GM20000 (cell line): ENCODE data around the gene PROSER3.

ENCODE experiments used
- DNase-seq: peaks from one replicate; pipeline ENCODE4 v3.0.0; 2012; ENCODE audit warnings: low spot score
- TF ChIP-seq, protein P1 (sequence below): IDR thresholded peaks from 2 replicates; pipeline ENCODE4 v1.5.1; 2012; ENCODE audit warnings: mild to moderate bottlenecking, control low read depth; ENCODE audit errors: extremely low read depth, missing control alignments

The PROSER3 gene

DNA sequence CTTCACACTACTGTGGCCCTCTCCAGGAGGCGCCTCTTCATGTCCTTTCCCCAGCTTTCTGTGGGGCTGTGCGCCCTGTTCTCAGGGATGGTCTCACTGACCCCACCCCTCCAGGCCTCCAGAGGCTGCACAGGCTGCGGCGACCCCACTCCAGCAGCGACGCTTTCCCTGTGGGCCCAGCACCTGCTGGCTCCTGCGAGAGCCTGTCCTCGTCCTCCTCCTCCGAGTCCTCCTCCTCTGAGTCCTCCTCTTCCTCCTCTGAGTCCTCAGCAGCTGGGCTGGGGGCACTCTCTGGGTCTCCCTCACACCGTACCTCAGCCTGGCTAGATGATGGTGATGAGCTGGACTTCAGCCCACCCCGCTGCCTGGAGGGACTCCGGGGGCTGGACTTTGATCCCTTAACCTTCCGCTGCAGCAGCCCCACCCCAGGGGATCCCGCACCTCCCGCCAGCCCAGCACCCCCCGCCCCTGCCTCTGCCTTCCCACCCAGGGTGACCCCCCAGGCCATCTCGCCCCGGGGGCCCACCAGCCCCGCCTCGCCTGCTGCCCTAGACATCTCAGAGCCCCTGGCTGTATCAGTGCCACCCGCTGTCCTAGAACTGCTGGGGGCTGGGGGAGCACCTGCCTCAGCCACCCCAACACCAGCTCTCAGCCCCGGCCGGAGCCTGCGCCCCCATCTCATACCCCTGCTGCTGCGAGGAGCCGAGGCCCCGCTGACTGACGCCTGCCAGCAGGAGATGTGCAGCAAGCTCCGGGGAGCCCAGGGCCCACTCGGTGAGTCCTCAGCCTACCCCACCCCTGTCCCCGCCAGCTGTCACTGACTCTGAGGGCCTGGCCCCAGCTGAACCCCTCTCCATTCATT lies 28.6 kb downstream of the PROSER3 start:
- no peak for DNase-seq
- TF ChIP-seq, protein P1, sequence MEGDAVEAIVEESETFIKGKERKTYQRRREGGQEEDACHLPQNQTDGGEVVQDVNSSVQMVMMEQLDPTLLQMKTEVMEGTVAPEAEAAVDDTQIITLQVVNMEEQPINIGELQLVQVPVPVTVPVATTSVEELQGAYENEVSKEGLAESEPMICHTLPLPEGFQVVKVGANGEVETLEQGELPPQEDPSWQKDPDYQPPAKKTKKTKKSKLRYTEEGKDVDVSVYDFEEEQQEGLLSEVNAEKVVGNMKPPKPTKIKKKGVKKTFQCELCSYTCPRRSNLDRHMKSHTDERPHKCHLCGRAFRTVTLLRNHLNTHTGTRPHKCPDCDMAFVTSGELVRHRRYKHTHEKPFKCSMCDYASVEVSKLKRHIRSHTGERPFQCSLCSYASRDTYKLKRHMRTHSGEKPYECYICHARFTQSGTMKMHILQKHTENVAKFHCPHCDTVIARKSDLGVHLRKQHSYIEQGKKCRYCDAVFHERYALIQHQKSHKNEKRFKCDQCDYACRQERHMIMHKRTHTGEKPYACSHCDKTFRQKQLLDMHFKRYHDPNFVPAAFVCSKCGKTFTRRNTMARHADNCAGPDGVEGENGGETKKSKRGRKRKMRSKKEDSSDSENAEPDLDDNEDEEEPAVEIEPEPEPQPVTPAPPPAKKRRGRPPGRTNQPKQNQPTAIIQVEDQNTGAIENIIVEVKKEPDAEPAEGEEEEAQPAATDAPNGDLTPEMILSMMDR = no peak

DNA sequence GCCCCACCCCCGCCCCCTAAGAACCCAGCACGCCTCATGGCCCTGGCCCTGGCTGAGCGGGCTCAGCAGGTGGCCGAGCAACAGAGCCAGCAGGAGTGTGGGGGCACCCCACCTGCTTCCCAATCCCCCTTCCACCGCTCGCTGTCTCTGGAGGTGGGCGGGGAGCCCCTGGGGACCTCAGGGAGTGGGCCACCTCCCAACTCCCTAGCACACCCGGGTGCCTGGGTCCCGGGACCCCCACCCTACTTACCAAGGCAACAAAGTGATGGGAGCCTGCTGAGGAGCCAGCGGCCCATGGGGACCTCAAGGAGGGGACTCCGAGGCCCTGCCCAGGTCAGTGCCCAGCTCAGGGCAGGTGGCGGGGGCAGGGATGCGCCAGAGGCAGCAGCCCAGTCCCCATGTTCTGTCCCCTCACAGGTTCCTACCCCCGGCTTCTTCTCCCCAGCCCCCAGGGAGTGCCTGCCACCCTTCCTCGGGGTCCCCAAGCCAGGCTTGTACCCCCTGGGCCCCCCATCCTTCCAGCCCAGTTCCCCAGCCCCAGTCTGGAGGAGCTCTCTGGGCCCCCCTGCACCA lies 29.3 kb downstream of the PROSER3 start:
- TF ChIP-seq, protein P1 = no peak
- DNase-seq = no peak

DNA sequence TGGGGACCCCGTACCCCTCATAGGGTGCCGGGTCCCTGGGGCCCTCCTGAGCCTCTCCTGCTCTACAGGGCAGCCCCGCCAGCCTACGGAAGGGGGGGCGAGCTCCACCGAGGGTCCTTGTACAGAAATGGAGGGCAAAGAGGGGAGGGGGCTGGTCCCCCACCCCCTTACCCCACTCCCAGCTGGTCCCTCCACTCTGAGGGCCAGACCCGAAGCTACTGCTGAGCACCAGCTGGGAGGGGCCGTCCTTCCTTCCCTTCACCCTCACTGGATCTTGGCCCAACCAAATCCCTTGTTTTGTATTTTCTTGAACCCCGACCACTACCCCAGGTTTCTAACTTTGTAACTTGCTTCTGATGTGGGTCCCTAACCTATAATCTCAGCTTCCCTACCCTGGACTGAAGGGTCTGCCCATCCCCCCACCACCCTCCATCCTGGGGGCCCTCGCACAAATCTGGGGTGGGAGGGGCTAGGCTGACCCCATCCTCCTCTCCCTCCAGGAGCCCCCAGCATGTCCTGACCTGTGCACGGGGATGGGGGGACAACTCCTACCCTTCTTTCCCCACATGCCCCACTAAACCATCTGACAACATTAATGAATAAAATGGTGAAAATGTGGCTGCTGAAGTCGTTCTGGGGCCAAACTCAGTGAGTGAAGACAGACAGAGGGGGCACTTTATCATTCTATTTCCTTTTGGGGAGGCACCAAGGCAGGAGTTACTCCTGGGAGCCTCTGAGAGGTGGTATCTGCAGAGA lies 30.4 kb downstream of the PROSER3 start:
- TF ChIP-seq, protein P1 = no peak
- DNase-seq = no peak

DNA sequence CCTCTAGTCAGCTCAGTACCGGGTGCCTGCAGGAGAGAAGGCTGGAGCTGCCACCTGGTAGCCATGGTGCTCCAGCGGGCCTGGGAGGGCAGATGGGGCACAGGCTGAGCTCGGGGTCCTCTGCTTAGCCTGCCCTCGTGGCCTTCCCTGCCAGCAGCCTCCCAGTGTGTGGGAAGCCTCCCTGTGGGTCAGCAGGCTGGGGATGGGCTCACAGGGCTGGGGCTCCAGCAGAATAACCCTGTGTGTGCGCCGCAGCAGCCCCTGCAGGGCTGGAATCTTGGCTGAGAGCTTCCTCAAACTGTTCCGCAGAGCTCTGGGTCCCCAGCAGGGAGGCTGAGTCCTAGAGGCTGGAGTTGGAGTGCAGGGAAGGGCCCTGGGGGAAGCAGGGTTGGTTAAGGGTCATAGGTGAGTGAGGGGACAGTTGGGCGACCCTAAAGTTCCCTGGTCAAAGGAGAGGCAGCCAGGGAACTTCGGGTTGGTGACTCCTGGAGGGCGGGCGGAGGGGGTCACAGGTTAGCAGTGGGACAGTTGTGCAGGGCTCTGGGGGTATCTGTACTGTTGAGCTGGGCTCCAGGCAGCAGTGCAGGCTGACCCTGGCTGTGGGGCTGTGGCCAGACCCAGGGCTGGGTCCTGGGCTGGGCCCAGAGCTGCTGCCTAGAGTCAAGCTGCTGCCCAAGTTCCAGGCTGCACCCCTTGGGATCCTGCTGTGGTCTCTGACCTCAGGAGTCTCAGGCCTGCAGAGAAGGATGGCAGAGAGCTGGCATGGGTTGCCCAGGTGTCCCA lies 31.4 kb downstream of the PROSER3 start:
- DNase-seq = no peak

DNA sequence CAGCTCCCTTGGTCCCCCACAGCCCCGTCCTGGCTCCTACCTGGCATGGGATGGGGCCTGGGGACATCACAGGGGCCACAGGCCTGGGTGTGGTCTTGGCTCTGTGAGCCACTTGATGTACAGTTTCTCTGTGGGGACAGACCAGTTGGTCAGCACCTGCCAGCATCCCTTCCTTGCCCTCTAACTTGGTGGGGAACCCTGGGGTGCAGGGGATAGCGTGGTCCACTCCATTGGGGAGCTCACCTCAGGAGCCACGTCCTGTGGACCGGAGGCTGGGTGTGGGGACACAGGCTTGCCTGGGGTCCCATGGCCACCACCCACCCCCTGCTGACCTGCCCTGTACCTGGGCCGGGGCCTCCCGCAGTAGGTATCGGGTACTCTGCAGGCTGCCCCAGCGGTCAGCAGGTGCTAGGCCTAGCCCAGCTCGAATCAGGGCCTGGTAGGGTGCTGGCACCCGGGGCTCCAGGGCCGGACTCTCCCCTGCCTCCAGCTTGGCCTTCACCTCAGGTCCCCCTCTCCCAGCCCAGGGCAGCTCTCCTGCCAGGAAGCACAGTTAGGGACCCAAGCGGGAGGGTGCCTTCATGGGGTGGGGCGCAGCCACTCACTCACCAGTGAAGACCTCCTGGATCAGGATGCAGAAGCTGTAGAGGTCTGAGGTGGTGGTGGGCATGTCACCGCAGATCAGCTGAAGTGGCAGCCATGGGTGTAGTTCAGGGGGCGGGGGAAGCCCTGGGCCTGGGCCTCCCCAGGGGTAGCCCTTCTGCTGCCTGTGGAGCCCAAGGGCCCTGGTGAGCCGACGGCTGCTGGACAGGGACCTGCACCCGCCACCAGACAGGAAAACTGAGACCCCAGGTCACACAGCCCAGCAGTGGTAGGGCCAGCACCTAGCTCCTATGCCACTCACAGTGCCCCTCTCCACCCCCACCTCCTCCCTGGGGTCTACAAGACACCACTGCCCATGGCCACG lies 32.3 kb downstream of the PROSER3 start:
- DNase-seq = no peak
- TF ChIP-seq, protein P1 = no peak

More for the DNA sequence above, 31.4 kb downstream of the PROSER3 start:
- TF ChIP-seq, protein P1 = no peak
